HG02763 (cell line): Measurements from ENCODE around the gene CIDEA.

Experiments
- ATAC-seq: cut with Tn5 transposase; IDR thresholded peaks from one replicate; pipeline ENCODE4 v1.9.1; 2021; ENCODE audit warnings: mild to moderate bottlenecking, moderate library complexity; ENCODE audit not compliant: unreplicated experiment

Gene CIDEA

DNA sequence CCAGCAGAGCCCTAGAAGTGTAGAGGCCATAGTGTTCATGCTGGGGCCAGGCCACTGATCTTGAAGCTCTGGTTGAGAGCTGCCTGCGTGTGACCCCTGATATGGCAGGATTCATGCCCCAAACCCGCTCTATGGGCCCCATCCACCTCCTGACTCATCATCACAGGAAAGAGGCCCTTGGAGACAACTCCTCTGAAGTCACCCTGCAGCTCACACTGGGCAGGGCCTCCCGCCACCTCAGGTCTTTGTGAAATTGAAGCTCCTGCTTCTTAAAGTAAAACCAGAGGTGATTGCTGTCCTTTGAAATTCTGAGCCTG, 41.9 kb downstream of the CIDEA start:
- no peak for ATAC-seq

DNA sequence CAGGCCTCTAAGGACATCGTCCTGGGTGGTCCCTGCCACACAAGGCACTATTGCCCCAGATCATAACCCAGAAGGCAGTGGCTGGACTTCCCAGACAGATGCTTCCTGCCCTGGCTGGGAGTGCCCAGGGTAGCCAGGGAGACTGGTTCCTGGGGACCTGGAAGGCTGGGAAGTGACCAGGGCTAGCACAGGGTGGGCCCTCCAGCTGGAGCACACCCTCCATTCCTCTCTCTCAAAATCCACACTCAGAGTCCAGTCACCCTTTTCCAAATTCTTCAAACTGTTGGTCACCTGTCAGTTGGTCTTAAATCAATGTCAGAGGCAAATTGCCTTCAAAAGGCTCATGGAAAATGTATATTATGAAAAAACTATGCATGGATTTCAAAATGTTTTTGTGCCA, 42.3 kb downstream of the CIDEA start:
- no peak for ATAC-seq

DNA sequence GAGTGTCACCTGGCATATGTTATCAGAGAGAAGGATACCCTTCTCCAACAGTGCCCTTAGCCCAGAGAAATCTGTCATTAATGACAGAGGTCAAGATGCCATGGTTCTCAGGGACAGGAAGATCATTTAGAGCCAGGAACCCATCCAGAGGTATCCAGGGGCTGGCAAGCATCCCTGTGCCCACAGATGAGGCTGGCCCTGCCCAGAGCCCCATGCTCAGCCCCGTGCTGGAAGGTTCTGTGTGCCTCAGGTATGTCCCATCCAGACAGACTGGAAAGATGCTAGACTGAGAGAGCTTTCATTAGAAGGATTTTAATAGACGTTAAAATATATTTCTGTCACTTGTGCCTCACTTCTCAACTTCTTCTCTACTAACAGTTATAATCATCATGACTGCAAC, 45.7 kb downstream of the CIDEA start:
- no peak for ATAC-seq

DNA sequence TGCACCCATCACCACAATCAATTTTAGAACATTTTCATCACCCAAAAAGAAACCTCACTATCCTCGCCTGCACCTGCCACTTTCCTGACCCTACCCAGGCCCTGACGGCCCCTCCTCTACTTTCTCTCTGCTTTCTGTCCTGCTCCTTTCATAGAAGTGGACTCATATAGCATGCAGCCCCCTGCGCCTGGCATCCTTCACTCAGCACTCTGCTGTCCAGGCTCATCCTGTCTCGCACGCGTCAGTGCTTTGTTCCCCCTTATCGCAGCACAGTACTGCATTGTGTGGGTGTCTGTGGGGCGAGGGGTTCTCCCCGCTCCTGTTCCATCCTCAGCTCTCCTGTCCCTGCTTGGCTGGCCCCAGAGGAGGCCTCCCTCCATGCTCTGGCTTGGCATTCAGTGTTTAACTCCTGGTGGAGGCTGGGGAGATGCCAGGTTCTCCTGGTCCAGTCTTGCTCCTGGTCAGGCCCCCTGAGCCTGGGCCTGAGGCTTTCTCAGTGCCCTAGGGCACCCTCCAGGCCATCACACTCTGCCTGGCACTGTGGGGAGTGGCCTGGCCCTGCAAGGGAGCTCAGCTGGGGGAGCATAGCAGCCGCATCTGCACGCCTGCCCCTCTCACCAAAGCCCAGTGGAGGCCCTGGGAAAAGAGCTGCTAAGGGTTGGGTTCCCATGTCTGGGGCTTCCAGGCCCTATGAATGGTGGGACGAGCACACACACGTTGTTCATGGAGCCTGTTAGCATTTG, 47.3 kb downstream of the CIDEA start:
- no peak for ATAC-seq

DNA sequence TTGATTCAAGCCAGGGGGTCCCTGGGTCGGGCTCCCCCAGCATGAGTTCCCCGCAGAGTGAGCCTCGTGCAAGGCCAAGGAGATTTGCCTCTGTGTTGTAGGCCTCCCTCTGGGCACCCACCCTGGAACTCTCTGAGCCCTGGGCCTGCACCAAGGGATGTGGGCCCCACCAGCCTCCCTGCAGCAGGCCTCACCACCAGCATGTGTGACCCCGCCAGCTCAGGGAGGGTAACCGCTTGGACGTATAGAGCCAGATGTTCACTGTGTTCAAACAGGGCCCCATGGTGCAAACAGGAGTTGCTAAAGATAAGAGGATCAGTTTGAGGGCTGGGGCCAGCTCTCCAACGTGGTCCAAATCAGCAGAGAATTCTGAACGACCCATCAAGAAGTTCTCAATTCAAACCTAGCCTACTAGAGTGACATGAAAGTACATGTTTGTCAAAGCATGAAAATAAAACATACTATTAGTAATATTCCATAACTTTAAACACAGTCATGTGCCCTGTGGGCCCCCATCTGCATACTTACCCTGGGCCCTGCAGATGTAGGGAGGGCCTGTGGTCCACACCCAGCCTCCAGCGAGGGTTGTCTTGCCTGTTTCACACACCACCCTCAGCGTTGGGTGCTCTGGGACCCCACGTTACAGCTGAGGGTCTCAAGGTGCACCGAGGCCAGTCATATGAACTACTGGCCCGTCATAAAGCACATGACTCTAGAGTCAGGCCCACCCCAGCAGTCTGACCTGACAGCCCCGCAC, 48.4 kb downstream of the CIDEA start:
- no peak for ATAC-seq

DNA sequence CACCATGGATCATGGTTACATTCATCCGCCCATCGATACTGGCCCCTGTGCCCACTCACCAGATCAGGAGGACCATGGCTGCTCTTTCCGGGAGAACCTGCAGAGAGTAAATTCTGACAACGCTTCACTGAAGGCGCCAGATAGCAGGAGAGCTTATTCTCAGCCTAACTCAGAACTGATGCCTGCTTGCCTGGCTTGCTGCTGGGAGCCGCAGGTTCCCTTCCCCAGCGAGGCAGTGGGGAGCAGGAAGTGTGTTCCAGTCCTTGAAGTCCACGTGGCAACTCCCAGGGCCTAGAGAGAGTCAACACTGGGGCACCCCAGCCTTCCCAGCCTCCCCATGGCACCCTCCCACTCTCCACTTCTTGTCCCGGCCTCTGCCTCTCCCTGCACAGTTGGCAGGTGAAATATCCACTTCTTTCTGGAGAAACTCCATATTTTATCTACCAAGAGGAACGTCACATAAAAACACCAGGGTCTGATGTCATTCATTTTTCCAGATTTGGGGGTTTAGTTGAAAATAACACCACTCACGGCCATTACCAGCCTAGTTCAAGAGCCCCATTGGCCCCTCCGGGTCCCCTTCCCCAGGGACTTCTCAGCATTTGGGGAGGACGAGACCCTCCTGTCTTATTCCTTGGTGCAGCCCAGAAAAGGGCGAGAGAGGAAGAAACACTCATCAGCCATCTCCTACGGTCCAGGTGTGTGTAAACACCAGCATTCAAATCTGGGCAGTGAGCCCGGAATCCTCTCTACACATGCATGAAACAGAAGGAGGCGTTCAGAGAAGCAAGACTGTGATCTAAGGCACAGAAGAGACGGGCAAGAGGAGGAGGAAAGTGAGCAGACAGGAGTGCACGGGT, 50.4 kb downstream of the CIDEA start:
- no peak for ATAC-seq

DNA sequence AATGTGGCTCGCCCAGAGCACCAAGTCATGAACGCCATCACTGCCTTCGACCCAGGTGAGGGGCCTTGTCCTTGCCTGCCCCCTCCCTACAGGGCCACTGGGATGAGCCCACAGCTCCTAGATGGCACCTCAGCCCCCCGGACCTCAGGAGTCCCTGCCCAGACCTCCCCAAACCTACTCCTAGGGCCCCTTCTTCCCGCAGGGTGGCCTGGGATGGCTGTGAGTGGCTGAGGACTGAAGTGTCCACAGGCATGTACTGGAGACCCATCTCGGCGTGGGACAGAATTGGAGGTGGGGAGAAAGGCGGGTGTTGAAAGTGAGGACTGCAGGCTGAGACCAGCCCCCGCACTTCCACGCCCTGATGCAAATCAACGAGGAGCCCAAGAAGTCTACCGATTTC, 51.0 kb downstream of the CIDEA start:
- ATAC-seq = no peak

DNA sequence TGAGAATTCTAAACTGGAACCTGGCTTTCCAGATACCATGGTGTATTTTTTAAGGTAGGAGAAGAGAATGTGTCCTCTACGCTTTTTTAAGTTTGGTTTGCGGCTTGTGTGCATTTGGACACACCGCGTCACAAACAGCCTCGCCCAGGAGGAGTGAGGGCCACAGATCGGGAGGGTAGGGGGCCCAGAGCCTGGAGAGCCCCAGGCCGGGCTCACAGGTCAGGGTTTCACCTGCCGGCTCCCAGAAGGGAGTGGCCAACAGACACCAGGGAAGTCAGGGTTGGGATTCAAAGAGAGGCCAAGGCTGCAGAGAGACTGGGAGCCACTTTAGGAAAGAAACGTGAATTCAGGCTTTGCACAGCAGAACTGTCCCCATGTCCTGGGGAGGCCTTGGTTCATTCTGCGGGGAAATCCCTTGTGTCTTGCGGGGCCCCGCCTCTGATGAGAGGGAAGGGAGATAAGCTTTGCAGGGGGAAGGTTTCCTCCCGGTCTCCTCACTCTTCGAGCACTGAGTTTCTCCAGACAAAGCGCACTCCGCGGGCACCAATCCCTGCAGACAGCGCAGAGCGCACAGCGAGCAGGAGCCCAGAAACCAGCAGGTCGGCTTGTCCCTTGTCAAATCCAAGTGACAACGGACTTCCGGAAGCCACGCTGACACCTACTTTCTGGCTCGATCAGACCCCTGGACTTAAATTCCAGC, 51.9 kb downstream of the CIDEA start:
- no peak for ATAC-seq

DNA sequence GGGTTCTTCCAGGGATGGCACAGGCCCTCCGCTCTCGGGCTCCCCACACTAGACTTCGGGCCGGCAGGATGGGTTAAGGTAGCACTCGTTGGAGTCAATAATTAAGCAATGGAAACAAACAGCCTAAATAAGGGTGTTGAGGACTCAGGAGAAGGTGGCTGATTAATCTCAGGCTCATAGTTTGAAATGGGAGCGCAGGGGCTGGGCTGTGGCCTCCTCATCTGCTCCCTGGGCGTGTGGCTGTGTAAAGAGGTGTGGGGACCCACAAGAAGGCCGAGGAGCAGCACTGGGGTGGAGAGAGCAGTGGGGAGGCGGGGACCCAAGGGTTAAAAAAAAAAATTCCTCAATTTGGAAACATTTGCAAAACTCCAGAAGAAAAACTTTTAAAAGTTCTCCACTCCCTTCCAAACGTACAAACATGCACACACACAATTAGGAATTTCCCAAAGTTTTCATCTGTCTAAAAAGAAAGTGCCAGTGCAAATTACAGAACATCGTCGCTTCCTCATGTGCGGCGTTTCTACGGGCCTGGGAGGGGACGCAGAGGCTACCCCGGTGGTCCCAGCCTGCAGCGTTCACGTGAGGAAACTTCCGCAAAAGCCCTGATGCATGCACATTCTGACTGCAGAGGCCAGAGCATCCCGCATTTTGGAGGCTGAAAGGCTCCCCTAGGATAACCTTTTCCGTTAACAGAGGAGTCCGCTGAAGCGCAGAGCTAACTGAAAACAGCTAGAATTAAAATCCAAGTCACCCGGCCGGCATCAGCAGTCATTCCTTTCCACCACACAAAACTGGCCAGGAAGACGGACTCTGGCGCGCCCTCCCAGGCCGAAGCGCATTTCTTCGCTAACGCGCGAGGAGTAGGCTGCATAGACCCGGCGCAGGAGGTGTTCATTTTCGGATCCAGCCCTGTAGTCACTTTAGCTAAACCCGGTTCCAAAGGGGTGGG, 52.9 kb downstream of the CIDEA start:
- ATAC-seq = no peak

DNA sequence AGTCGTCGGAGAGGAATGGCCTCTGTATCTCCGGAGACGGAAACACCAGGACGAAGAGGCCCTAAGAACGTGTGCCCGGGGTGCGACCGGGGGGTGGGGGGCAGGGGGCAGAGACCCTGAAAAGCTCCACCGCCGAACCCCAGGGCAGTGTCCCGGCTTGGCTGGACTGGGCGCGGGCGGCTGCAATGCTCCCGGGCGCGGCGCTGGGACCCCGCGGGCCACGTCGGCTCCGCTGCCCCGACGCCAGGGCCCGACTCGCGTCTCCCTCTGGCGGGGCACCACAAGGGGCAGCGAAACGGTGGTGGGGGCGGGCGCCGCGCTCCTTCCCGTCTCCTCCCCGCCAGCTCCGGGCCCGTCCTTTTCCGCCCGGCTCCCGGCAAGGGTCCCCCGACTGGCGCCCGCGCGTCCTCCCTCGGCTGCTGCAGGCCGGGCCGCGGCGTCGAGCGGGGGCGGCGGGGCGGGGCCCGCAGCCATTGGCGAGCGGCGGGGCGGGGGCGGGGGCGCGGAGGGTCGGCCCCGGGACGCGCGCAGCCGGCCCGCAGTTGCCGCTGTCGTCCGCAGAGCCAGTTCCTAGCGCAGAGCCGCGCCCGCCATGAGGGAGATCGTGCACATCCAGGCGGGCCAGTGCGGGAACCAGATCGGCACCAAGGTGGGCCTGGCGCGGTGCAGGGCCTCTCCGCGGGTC, 53.7 kb downstream of the CIDEA start, which contains the start of gene TUBB6:
Gene TUBB6 (plus strand): TSS at position 541 of the 685 bp plus-strand sequence. CDS start 52 bp downstream, at position 593.
- ATAC-seq = peak; percentile 49

DNA sequence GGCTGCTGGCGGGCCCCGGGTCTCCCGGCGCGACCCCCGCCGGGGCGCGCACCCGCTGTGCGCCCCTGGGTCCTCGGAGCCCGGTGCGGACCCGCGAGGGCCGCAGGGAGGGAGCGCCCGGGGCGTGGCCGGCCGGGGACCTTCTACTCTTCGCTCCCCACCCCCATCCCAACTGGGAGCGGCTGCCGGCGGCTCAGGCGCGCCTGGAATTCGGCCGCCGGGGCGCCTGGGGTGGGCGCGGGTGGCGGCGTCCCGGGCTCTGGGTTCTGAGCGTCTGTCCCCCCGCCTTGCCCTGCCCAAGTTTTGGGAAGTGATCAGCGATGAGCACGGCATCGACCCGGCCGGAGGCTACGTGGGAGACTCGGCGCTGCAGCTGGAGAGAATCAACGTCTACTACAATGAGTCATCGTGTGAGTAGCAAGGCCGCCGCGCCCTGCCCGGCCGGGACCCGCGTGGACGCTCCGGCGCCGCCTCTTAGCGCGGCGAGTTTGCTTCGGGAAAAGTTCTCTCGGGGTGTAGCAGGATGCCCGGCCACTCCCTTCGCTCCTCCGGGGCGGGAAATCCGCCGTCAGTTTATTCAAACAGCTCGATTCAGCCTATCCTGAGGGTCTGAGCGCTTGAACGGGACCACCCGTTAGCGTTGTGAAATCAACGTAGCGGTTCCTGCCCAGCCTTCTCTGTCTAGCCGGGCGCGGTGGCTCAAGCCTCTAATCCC, 54.4 kb downstream of the CIDEA start:
- ATAC-seq = peak; percentile 52

DNA sequence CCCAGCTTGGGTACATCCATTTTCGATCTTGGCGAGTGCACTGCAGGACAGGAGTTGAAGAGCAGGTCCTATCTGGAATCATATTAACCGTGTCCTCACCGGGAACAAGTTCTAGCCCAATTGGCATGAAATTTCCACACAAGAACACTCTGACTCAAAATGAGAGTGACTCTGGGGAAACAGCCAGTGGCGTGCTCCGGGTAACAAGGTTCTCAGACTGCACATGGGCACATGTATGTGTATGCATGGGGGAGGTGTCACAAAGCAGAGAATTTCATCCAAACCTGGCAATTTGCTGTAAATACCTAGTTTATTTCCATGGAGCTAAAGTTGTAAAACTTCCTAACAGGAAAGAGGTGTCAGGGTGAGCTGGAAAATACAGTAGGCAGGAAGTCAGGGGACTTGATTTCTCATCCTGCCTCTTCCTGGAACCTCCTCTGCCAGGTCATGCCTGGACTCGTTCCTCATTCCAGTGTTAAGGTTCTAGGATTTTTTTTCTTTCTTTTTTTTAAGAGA, 55.6 kb downstream of the CIDEA start:
- no peak for ATAC-seq

DNA sequence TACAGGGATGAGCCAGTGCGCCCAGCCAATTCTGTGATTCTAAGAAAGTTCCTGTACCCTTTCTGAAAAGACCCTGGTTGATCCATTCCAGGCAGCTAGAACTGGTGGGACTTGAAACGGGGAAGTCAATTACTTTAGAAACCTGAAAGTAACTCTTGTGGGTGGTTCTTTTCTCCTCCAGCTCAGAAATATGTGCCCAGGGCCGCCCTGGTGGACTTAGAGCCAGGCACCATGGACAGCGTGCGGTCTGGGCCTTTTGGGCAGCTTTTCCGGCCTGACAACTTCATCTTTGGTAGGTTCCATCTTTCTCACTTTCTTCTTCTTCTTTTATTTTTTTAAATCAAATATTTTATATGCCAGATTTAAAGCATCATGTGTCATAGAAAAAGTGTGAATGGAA, 56.6 kb downstream of the CIDEA start:
- ATAC-seq = no peak

DNA sequence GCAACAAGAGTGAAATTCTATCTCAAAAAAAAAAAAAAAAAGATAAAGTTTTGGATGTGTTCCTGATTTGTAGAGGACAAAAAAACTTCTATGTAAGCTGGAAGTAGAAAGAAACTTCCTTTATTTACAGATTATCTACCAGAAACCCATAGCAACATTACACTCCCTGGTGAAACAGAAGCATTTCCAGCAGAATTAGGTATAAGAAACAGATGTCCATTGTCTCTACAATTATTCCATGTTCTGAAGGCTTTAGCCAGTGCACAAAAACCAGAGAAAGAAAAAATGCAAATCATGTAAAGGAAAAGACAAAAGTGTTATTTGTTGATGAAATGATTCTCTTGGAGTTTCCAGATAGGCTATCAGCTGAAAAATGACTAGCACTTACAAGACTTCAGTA, 58.8 kb downstream of the CIDEA start:
- ATAC-seq = no peak

DNA sequence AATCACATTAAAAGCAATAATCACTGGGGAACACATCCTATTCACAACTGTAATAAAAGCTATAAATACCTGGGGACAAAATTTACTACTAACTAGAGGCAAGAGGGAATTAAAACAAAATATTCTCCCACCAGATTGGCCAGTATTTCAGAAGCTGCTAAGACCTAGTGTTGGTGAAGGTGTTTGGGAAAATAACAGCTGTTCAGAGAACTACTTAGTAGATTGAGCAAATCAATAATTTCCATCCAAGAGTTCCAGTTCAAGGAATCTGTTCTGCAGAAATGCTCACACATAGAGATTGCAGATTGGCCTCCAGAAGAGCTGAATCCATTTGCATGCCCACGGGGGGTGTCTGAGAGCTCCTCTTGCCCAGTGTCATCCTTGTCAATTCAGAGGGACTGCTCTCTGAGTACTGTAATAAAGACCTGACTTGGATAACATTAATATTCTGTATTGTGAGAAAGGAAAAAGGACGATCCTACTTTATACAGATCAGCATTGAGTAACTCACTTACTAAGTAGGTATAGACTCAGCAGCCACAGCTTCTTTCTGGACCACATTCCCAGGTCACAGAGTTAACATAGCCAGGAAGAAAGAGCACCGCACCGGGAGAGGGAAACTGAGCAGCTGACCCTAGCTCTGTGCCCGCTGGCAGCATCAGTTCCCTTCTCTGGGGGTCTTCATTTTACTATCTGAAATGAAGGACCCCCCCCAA, 59.5 kb downstream of the CIDEA start:
- ATAC-seq = no peak

DNA sequence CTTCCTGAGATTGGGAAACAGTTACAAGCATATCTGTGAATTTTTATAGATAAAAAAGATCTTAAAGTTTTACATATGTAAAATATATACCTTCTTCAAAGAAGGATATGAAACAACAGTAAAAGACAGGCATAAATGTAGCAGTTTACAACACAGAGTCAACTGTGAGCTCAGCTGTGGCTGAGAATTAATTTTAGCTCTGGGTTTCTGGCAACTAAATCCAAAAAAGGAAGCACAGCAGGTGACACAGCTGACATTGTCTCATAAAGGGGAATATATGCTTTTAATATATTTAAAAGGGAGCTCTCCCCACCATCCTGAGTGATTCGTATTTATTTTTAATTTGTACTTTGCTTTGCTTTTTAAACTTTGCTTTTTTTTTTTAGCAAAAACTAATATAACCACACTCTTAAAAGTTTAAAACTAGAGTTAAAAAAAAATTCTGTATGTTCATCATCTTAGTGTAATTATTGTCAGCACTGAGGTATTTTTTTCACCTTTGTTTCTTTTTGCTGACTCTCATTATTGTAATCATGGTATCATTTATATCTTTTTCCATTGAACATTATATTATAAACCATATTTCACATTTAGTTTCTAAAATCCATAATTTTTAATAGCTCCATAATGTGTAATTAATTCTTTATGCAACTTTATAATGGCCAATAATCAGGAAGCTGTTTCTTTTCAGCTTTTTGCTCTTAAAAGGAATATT, 60.6 kb downstream of the CIDEA start:
- no peak for ATAC-seq

DNA sequence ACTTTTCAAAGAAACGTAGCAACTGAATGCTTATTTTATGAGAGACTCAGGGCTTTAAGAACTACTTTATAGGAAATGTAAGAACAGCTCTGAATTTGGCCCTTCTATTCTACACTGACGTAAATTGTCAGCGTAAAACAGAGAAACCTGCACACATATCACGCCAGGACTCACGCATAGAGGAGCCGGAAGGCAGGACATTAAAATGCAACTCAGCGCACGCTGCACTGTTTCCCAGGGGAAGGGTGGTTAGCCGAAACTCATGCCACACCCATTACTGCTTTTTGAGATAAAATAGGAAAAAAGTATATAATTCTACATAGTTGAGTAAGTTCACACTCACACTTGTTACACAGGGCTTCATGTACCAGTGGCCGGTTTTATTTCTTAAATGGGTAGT, 61.3 kb downstream of the CIDEA start:
- no peak for ATAC-seq
